Measurements from ENCODE around the gene FBXW7. TPM values are rescaled to one million over a fixed set of nuclear protein-coding genes. Genes with fewer than 3 reads are reported as not detected.

Gene FBXW7
- total RNA-seq = 10 to 100 TPM; 56.3 to 62.7 TPM
- polyA plus RNA-seq = 1 to 10 TPM; 6.5 to 8.7 TPM
- long read RNA-seq, donor 1, transcript FBXW7-204 (11 exons, 3,540 nt) = major isoform, 9 of 23 reads
- long read RNA-seq, donor 1, partial matches to known transcripts = 1 of 23 reads
- long read RNA-seq, donor 1, other reads (novel, unspliced or antisense) = 11 of 23 reads
- long read RNA-seq, donor 2, full-length matches to known transcripts = 3 of 19 reads
- long read RNA-seq, donor 2, partial matches to known transcripts = 2 of 19 reads
- long read RNA-seq, donor 2, other reads (novel, unspliced or antisense) = 14 of 19 reads

GRCh38 chr4:152535903-152536544 lies at the start of gene FBXW7:
Gene FBXW7, minus strand, starts transcription at chr4:152536092. Its CDS starts 124,289 bp downstream, at chr4:152411803.
- H3K27me3 ChIP-seq (ENCODE audit: control insufficient read depth in 1 of 2, insufficient read depth in 2 of 2, low read length in 1 of 2) = no peaks in the 10 kb centered on the region
- intact Hi-C loops (cut with DNase I) = loop anchor here (5.0 to 10.0 kb wide), 2 partner anchors 239 to 241 kb away; partner anchors contain the start of genes ARFIP1 (in 2 of the 2) and TIGD4 (in 2 of the 2)
- H3K27ac ChIP-seq (ENCODE audit: low read depth in 1 of 2, low read length in 2 of 2) = peak within 1 kb of the TSS; percentile 37 to 66
- peaks cover 0 to under 1% of the 10 kb centered on the region in 2 donors for H3K4me1 ChIP-seq (ENCODE audit: control insufficient read depth in 1 of 2, insufficient read depth in 2 of 2, low read length in 2 of 2)
- ATAC-seq (ENCODE audit: low FRiP score) (peak; percentile 99), DNase-seq (peak; percentile 99 to 100)
- peaks cover 0 to 3% of the 10 kb centered on the region in 2 donors for H3K36me3 ChIP-seq (ENCODE audit: control insufficient read depth in 1 of 2, insufficient read depth in 2 of 2, low read length in 1 of 2)
- H3K9me3 ChIP-seq (ENCODE audit: control insufficient read depth, low read length) = no peaks in the 10 kb centered on the region
- peak within 1 kb of the TSS; percentile 73 to 94 for H3K4me3 ChIP-seq (ENCODE audit: low read length in 2 of 2)
- WGBS, 2 donors = 0 to 1% methylated on average over 44 to 63 of the region's 63 CpGs

DNA sequence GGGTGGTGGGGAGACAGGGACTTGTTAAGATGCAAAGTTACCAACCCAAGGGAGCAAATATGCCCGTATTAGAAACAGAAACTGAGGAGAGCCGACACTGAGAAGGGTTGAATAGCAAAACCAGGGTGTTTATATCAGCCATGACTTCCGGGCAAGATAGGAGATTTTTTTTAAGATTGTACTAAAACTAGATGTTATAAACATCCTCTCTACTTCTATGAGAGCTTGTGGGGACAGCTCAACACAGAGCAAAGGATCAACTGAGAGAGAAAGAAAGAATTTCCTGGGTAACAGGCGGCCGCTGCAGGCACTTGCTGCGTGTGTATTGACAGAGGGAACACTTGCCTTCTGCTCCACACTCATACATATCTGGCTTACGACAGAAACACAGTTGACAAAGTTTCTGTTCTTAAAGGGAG lies 49.1 kb upstream of the FBXW7 start:
- DNase-seq (no peak), ATAC-seq (ENCODE audit: low FRiP score) (no peak)
- Histone ChIP-seq H3K36me3 (ENCODE audit: control insufficient read depth in 1 of 2, insufficient read depth in 2 of 2, low read length in 1 of 2) (no peaks in the 10 kb centered on the region), H3K27me3 (ENCODE audit: control insufficient read depth in 1 of 2, insufficient read depth in 2 of 2, low read length in 1 of 2) (no peaks in the 10 kb centered on the region), H3K4me1 (ENCODE audit: control insufficient read depth in 1 of 2, insufficient read depth in 2 of 2, low read length in 2 of 2) (no peaks in the 10 kb centered on the region), H3K4me3 (ENCODE audit: low read length in 2 of 2) (no peak overlapping the region), H3K9me3 (ENCODE audit: control insufficient read depth, low read length) (peaks cover 3% of the 10 kb centered on the region), H3K27ac (ENCODE audit: low read depth in 1 of 2, low read length in 2 of 2) (no peak overlapping the region)
- intact Hi-C loops (cut with DNase I) = no loop called here
- 41 to 48% methylated on average over 7 of the region's 7 CpGs for WGBS, 2 donors

DNA sequence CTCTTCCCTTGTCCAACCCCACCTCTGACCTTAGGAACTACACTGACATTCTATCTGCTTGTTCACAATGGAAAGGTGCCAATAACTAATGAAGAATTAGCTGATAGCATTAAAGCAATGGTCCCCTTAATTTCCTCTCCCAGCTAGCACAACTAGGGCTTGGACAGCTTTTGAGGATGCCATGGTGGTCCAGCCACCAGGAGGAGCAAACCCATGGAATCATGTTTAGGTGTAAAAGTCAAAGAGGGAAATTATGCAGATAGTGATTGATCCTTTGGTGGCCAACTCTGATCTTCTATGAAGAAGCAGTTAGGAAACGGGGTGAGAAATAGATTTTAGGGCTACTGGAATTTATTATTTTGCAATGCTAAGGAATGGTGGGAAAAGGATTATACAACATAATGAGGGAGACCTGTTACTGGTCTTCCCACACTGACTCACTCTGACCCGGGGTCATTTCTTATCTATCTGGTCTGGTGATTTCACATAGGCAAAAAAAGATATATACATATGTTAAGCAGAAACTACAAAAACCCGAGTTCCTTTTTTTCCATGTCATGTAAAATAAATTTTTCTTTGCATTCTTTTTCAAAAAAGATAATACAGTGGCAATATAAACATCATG lies 45.8 kb upstream of the FBXW7 start:
- intact Hi-C loops (cut with DNase I) = no loop called here
- Histone ChIP-seq H3K4me1 (ENCODE audit: control insufficient read depth in 1 of 2, insufficient read depth in 2 of 2, low read length in 2 of 2) (no peaks in the 10 kb centered on the region), H3K27me3 (ENCODE audit: control insufficient read depth in 1 of 2, insufficient read depth in 2 of 2, low read length in 1 of 2) (no peaks in the 10 kb centered on the region), H3K4me3 (ENCODE audit: low read length in 2 of 2) (no peak overlapping the region), H3K27ac (ENCODE audit: low read depth in 1 of 2, low read length in 2 of 2) (no peak overlapping the region), H3K36me3 (ENCODE audit: control insufficient read depth in 1 of 2, insufficient read depth in 2 of 2, low read length in 1 of 2) (no peaks in the 10 kb centered on the region), H3K9me3 (ENCODE audit: control insufficient read depth, low read length) (peaks cover 1% of the 10 kb centered on the region)
- WGBS, 2 donors = 71 to 72% methylated on average over 3 of the region's 3 CpGs
- no peak for DNase-seq
- no peak for ATAC-seq (ENCODE audit: low FRiP score)

DNA sequence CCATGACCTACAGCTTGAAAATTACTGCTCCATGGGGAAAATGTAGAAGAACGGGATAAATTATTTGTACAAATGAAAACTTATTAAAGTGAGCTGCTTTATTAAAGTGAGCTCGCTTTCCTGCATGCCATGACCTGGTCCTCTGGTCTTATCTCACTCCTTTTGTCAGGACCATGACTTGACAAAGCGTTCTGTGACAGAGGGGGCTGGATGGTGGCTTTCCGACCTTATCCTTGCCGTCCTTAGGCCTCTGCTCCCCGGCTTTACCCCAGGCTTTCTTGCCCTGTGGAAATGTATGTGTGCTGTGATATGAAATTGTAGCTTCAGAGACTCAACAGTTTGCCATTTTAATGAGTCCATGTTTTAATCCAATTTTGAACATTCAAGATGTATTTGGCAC lies 44.0 kb upstream of the FBXW7 start:
- intact Hi-C loops (cut with DNase I) = no loop called here
- ATAC-seq (ENCODE audit: low FRiP score) (no peak), DNase-seq (no peak)
- 80 to 82% methylated on average over 6 of the region's 6 CpGs for WGBS, 2 donors
- Histone ChIP-seq H3K9me3 (ENCODE audit: control insufficient read depth, low read length) (no peaks in the 10 kb centered on the region), H3K27me3 (ENCODE audit: control insufficient read depth in 1 of 2, insufficient read depth in 2 of 2, low read length in 1 of 2) (no peaks in the 10 kb centered on the region), H3K4me1 (ENCODE audit: control insufficient read depth in 1 of 2, insufficient read depth in 2 of 2, low read length in 2 of 2) (no peaks in the 10 kb centered on the region), H3K4me3 (ENCODE audit: low read length in 2 of 2) (no peak overlapping the region), H3K27ac (ENCODE audit: low read depth in 1 of 2, low read length in 2 of 2) (no peak overlapping the region), H3K36me3 (ENCODE audit: control insufficient read depth in 1 of 2, insufficient read depth in 2 of 2, low read length in 1 of 2) (no peaks in the 10 kb centered on the region)

DNA sequence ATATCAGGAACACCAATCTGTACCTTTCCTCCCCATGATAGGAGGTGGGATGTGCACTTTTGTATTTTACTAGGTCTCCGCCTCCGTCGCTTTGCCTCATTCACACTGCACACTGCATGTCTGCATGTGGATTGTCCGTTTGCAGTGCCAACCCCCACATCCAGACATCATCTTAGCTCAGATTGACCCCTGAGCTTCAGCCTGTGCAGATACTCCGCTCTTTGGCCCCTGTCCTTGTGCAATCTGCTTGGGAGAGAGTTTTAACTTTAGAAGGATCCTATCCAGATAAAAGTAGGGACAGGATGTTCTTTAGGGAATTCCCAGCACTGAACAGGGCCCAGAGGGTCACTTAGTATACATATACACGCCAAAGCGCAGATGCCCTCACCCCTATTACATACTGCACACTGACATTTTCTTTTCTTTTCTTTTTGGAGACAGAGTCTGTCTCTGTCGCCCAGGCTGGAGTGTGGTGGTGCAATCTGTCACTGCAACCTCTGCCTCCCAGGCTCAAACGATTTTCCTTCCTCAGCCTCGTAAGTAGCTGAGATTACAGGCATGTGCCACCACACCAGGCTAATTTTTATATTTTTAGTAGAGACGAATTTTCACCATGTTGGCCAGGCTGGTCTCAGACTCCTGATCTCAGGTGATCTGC lies 43.3 kb upstream of the FBXW7 start:
- intact Hi-C loops (cut with DNase I) = no loop called here
- 72 to 75% methylated on average over 11 of the region's 11 CpGs for WGBS, 2 donors
- H3K27me3 ChIP-seq (ENCODE audit: control insufficient read depth in 1 of 2, insufficient read depth in 2 of 2, low read length in 1 of 2) = no peaks in the 10 kb centered on the region
- no peak overlapping the region for H3K27ac ChIP-seq (ENCODE audit: low read depth in 1 of 2, low read length in 2 of 2)
- ATAC-seq (ENCODE audit: low FRiP score) = no peak
- no peaks in the 10 kb centered on the region for H3K36me3 ChIP-seq (ENCODE audit: control insufficient read depth in 1 of 2, insufficient read depth in 2 of 2, low read length in 1 of 2)
- no peaks in the 10 kb centered on the region for H3K4me1 ChIP-seq (ENCODE audit: control insufficient read depth in 1 of 2, insufficient read depth in 2 of 2, low read length in 2 of 2)
- no peak overlapping the region for H3K4me3 ChIP-seq (ENCODE audit: low read length in 2 of 2)
- no peaks in the 10 kb centered on the region for H3K9me3 ChIP-seq (ENCODE audit: control insufficient read depth, low read length)
- no peak for DNase-seq

- no peaks in the 10 kb centered on the region for H3K4me1 ChIP-seq (ENCODE audit: control insufficient read depth in 1 of 2, insufficient read depth in 2 of 2, low read length in 2 of 2)
- 64 to 71% methylated on average over 1 of the region's 1 CpG for WGBS, 2 donors
- DNase-seq = no peak
- no peaks in the 10 kb centered on the region for H3K27me3 ChIP-seq (ENCODE audit: control insufficient read depth in 1 of 2, insufficient read depth in 2 of 2, low read length in 1 of 2)
- intact Hi-C loops (cut with DNase I) = no loop called here
- H3K27ac ChIP-seq (ENCODE audit: low read depth in 1 of 2, low read length in 2 of 2) = no peak overlapping the region
- no peak overlapping the region for H3K4me3 ChIP-seq (ENCODE audit: low read length in 2 of 2)
- ATAC-seq (ENCODE audit: low FRiP score) = no peak
- no peaks in the 10 kb centered on the region for H3K36me3 ChIP-seq (ENCODE audit: control insufficient read depth in 1 of 2, insufficient read depth in 2 of 2, low read length in 1 of 2)
- H3K9me3 ChIP-seq (ENCODE audit: control insufficient read depth, low read length) = no peaks in the 10 kb centered on the region
These were observed 42.8 kb upstream of the FBXW7 start for GRCh38 chr4:152578670-152579069.

DNA sequence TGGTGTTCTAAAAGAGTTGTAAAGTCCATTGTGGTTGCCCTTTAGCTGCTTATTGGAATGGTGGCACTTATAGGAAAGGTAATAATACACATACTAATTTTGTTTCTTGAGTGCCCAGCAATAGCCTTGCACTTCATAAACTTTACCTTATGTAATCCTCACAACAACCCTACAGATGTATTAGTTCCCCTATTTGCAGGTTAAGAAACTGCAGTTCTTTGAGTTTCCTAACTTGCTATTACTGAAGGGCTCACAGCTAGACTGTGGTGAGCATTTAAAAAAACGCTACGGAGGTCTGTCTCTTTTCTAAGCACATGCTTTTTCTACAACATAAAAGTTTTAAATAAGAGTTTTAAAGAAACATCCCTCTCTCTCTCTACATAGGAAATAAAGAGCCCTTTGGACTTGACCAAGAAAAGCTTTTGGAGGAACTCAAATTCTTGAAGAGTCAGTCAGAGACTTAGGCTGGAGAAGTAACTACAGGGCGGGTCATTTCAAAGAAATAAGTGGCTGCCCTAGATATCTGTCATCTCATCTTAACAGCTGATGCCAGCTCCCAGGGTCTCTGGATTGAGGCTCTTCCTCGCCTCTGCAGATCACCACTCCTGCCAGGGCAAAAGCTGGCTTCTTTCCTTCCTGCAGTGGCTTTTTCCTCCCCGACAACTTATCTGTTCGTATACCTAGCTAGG lies 42.0 kb upstream of the FBXW7 start:
- Histone ChIP-seq H3K27me3 (ENCODE audit: control insufficient read depth in 1 of 2, insufficient read depth in 2 of 2, low read length in 1 of 2) (no peaks in the 10 kb centered on the region), H3K4me1 (ENCODE audit: control insufficient read depth in 1 of 2, insufficient read depth in 2 of 2, low read length in 2 of 2) (no peaks in the 10 kb centered on the region), H3K36me3 (ENCODE audit: control insufficient read depth in 1 of 2, insufficient read depth in 2 of 2, low read length in 1 of 2) (no peaks in the 10 kb centered on the region), H3K27ac (ENCODE audit: low read depth in 1 of 2, low read length in 2 of 2) (no peak overlapping the region), H3K9me3 (ENCODE audit: control insufficient read depth, low read length) (peaks cover 1% of the 10 kb centered on the region), H3K4me3 (ENCODE audit: low read length in 2 of 2) (no peak overlapping the region)
- intact Hi-C loops (cut with DNase I) = no loop called here
- DNase-seq (no peak), ATAC-seq (ENCODE audit: low FRiP score) (no peak)
- WGBS, 2 donors = 56 to 61% methylated on average over 6 of the region's 6 CpGs

DNA sequence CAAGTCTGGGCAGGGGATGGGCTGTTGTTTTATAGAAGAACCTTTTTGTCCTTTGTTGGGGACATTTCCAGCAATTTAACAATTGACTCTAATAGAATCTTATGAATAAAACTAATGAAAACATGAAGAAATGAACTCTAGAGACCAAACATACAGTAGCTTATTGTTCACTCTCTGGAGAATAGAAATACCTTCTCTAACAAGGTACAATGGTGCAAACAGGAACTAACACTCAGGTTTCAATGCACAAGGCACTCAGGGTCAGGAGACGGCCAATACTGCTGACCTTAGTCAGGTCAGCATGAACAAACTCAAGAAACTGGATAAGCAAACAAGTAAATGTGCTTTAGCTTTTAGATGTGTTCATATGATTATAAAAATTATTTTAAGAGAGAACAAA lies 39.6 kb upstream of the FBXW7 start:
- Histone ChIP-seq H3K36me3 (ENCODE audit: control insufficient read depth in 1 of 2, insufficient read depth in 2 of 2, low read length in 1 of 2) (no peaks in the 10 kb centered on the region), H3K27me3 (ENCODE audit: control insufficient read depth in 1 of 2, insufficient read depth in 2 of 2, low read length in 1 of 2) (no peaks in the 10 kb centered on the region), H3K4me1 (ENCODE audit: control insufficient read depth in 1 of 2, insufficient read depth in 2 of 2, low read length in 2 of 2) (no peaks in the 10 kb centered on the region), H3K9me3 (ENCODE audit: control insufficient read depth, low read length) (peaks cover 1% of the 10 kb centered on the region), H3K27ac (ENCODE audit: low read depth in 1 of 2, low read length in 2 of 2) (no peak overlapping the region), H3K4me3 (ENCODE audit: low read length in 2 of 2) (no peak overlapping the region)
- intact Hi-C loops (cut with DNase I) = no loop called here
- ATAC-seq (ENCODE audit: low FRiP score) (no peak), DNase-seq (no peak)
- 38 to 43% methylated on average over 1 of the region's 1 CpG for WGBS, 2 donors

Data from aorta (tissue), 5 donors.